Measurements from ENCODE around the gene HOXD13. TPM values are rescaled to one million over a fixed set of nuclear protein-coding genes. Genes with fewer than 3 reads are reported as not detected.

The HOXD13 gene
- total and polyA plus RNA-seq, 2 experiments from 2014 or later: not detected

GRCh38 chr2:176099728-176100546 lies 7.4 kb downstream of the HOXD13 start, which contains the start of gene HOXD12:
Gene HOXD12, plus strand, starts transcription at chr2:176099795. Its CDS starts 7 bp downstream, at chr2:176099802.
- H3K4me1 Mint-ChIP-seq: peaks cover 46% of the 10 kb centered on the region
- no peak within 1 kb of the TSS for H3K27ac ChIP-seq (ENCODE audit: low read depth)
- H3K9me2 ChIP-seq (ENCODE audit: insufficient read depth): no peaks in the 10 kb centered on the region
- peak within 1 kb of the TSS; percentile 94 for H3K4me2 ChIP-seq
- H3K4me1 ChIP-seq (ENCODE audit: insufficient read depth): peaks cover 62% of the 10 kb centered on the region
- peaks cover 43% of the 10 kb centered on the region for H4K20me1 ChIP-seq (replicated peaks; ENCODE audit: insufficient read depth)
- peaks cover under 1% of the 10 kb centered on the region; the same call in 1 of the 3 replicates for H3K9me3 Mint-ChIP-seq
- H3K79me2 ChIP-seq (replicated peaks; ENCODE audit: insufficient read depth): no peaks in the 10 kb centered on the region
- H3K36me3 Mint-ChIP-seq (ENCODE audit: low read depth): no peaks in the 10 kb centered on the region
- H3K36me3 ChIP-seq (ENCODE audit: insufficient read depth): no peaks in the 10 kb centered on the region; the same call in 1 of the 2 replicates
- H3K4me3 ChIP-seq: peak within 1 kb of the TSS; percentile 46
- peak; percentile 1 for ATAC-seq
- peak within 1 kb of the TSS; percentile 68 for H3K4me3 Mint-ChIP-seq
- no peak within 1 kb of the TSS for H3K27ac Mint-ChIP-seq
- peaks cover 26% of the 10 kb centered on the region for H3F3A ChIP-seq (replicated peaks; ENCODE audit: low read depth)
- peak within 1 kb of the TSS; percentile 59 for H2AFZ ChIP-seq
- no peak for DNase-seq (ENCODE audit: low spot score)
- TF ChIP-seq, protein P1, sequence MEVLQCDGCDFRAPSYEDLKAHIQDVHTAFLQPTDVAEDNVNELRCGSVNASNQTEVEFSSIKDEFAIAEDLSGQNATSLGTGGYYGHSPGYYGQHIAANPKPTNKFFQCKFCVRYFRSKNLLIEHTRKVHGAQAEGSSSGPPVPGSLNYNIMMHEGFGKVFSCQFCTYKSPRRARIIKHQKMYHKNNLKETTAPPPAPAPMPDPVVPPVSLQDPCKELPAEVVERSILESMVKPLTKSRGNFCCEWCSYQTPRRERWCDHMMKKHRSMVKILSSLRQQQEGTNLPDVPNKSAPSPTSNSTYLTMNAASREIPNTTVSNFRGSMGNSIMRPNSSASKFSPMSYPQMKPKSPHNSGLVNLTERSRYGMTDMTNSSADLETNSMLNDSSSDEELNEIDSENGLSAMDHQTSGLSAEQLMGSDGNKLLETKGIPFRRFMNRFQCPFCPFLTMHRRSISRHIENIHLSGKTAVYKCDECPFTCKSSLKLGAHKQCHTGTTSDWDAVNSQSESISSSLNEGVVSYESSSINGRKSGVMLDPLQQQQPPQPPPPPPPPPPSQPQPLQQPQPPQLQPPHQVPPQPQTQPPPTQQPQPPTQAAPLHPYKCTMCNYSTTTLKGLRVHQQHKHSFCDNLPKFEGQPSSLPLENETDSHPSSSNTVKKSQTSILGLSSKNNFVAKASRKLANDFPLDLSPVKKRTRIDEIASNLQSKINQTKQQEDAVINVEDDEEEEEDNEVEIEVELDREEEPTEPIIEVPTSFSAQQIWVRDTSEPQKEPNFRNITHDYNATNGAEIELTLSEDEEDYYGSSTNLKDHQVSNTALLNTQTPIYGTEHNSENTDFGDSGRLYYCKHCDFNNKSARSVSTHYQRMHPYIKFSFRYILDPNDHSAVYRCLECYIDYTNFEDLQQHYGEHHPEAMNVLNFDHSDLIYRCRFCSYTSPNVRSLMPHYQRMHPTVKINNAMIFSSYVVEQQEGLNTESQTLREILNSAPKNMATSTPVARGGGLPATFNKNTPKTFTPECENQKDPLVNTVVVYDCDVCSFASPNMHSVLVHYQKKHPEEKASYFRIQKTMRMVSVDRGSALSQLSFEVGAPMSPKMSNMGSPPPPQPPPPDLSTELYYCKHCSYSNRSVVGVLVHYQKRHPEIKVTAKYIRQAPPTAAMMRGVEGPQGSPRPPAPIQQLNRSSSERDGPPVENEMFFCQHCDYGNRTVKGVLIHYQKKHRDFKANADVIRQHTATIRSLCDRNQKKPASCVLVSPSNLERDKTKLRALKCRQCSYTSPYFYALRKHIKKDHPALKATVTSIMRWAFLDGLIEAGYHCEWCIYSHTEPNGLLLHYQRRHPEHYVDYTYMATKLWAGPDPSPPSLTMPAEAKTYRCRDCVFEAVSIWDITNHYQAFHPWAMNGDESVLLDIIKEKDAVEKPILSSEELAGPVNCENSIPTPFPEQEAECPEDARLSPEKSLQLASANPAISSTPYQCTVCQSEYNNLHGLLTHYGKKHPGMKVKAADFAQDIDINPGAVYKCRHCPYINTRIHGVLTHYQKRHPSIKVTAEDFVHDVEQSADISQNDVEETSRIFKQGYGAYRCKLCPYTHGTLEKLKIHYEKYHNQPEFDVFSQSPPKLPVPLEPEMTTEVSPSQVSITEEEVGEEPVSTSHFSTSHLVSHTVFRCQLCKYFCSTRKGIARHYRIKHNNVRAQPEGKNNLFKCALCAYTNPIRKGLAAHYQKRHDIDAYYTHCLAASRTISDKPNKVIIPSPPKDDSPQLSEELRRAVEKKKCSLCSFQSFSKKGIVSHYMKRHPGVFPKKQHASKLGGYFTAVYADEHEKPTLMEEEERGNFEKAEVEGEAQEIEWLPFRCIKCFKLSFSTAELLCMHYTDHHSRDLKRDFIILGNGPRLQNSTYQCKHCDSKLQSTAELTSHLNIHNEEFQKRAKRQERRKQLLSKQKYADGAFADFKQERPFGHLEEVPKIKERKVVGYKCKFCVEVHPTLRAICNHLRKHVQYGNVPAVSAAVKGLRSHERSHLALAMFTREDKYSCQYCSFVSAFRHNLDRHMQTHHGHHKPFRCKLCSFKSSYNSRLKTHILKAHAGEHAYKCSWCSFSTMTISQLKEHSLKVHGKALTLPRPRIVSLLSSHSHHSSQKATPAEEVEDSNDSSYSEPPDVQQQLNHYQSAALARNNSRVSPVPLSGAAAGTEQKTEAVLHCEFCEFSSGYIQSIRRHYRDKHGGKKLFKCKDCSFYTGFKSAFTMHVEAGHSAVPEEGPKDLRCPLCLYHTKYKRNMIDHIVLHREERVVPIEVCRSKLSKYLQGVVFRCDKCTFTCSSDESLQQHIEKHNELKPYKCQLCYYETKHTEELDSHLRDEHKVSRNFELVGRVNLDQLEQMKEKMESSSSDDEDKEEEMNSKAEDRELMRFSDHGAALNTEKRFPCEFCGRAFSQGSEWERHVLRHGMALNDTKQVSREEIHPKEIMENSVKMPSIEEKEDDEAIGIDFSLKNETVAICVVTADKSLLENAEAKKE (CRISPR knock-in tag; IDR thresholded peaks at IDR 0.05): no peak
- TF ChIP-seq ZNF331 (CRISPR knock-in tag; IDR thresholded peaks at IDR 0.05; ENCODE audit: low read depth) (no peak), EZH2 (IDR thresholded peaks at IDR 0.05; ENCODE audit: low read depth, unreplicated experiment) (peak; percentile 36), POLR2AphosphoS5 (IDR thresholded peaks at IDR 0.05; ENCODE audit: low read depth) (no peak), JUNB (IDR thresholded peaks at IDR 0.05; ENCODE audit: unreplicated experiment) (no peak), NANOG (IDR thresholded peaks at IDR 0.05; ENCODE audit: borderline replicate concordance) (no peak), CTCF (conservative IDR thresholded peaks at IDR 0.05; ENCODE audit: low read depth in 2 of 2) (no peak), CREB1 (CRISPR knock-in tag; IDR thresholded peaks at IDR 0.05; ENCODE audit: low read depth) (no peak), ZNF114 (CRISPR knock-in tag; IDR thresholded peaks at IDR 0.05) (no peak), EZH2phosphoT487 (IDR thresholded peaks at IDR 0.05; ENCODE audit: unreplicated experiment) (peak; percentile 11)
- TF ChIP-seq, protein P2, sequence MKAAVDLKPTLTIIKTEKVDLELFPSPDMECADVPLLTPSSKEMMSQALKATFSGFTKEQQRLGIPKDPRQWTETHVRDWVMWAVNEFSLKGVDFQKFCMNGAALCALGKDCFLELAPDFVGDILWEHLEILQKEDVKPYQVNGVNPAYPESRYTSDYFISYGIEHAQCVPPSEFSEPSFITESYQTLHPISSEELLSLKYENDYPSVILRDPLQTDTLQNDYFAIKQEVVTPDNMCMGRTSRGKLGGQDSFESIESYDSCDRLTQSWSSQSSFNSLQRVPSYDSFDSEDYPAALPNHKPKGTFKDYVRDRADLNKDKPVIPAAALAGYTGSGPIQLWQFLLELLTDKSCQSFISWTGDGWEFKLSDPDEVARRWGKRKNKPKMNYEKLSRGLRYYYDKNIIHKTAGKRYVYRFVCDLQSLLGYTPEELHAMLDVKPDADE (IDR thresholded peaks at IDR 0.05): no peak
- TF ChIP-seq, protein P3, sequence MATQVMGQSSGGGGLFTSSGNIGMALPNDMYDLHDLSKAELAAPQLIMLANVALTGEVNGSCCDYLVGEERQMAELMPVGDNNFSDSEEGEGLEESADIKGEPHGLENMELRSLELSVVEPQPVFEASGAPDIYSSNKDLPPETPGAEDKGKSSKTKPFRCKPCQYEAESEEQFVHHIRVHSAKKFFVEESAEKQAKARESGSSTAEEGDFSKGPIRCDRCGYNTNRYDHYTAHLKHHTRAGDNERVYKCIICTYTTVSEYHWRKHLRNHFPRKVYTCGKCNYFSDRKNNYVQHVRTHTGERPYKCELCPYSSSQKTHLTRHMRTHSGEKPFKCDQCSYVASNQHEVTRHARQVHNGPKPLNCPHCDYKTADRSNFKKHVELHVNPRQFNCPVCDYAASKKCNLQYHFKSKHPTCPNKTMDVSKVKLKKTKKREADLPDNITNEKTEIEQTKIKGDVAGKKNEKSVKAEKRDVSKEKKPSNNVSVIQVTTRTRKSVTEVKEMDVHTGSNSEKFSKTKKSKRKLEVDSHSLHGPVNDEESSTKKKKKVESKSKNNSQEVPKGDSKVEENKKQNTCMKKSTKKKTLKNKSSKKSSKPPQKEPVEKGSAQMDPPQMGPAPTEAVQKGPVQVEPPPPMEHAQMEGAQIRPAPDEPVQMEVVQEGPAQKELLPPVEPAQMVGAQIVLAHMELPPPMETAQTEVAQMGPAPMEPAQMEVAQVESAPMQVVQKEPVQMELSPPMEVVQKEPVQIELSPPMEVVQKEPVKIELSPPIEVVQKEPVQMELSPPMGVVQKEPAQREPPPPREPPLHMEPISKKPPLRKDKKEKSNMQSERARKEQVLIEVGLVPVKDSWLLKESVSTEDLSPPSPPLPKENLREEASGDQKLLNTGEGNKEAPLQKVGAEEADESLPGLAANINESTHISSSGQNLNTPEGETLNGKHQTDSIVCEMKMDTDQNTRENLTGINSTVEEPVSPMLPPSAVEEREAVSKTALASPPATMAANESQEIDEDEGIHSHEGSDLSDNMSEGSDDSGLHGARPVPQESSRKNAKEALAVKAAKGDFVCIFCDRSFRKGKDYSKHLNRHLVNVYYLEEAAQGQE (IDR thresholded peaks at IDR 0.05; ENCODE audit: unreplicated experiment): no peak
- H3K27me3 Mint-ChIP-seq (ENCODE audit: insufficient read depth, low read depth, poor library complexity): peaks cover 99% of the 10 kb centered on the region
- peaks cover 94% of the 10 kb centered on the region for H3K27me3 ChIP-seq (ENCODE audit: insufficient read depth)
